Measurements from ENCODE around the gene WDR70. TPM values are rescaled to one million over a fixed set of nuclear protein-coding genes. Genes with fewer than 3 reads are reported as not detected.
A peak's percentile ranks its signal among the peaks of the same experiment; 100 is the strongest.

The WDR70 gene
- total RNA-seq, 1 donor from 2014 or later, result 31.3 TPM

GRCh38 chr5:37355161-37355560 is 24.0 kb upstream of the WDR70 start:
- peaks cover 6% of the 10 kb centered on the region for H4K20me1 ChIP-seq (ENCODE audit: insufficient read depth, low read length)
- no peak for TF ChIP-seq CTCF (IDR thresholded peaks at IDR 0.05; ENCODE audit: insufficient read depth, low read depth, low read length)
- TF ChIP-seq EZH2 (IDR thresholded peaks at IDR 0.05; ENCODE audit: insufficient read depth, low read length), result no peak
- no peaks in the 10 kb centered on the region for H3K4me1 Mint-ChIP-seq (ENCODE audit: low read depth, unreplicated experiment)
- no peaks in the 10 kb centered on the region for H3K27me3 ChIP-seq (ENCODE audit: insufficient read depth, low read length)
- no peak overlapping the region for H2AFZ ChIP-seq (ENCODE audit: low read depth, low read length)
- no peak overlapping the region for H3K4me3 ChIP-seq (ENCODE audit: insufficient read depth, low read depth, low read length)
- peaks cover 8% of the 10 kb centered on the region for H3K79me2 ChIP-seq (ENCODE audit: insufficient read depth, low read length)
- H3K27me3 Mint-ChIP-seq (ENCODE audit: low read depth, unreplicated experiment), result no peaks in the 10 kb centered on the region
- H3K4me2 ChIP-seq (ENCODE audit: low read length), result no peak overlapping the region
- H3K4me1 ChIP-seq (ENCODE audit: insufficient read depth, low read length), result no peaks in the 10 kb centered on the region
- no peak overlapping the region for H3K27ac Mint-ChIP-seq (ENCODE audit: unreplicated experiment)
- no peak overlapping the region for H3K4me3 Mint-ChIP-seq (ENCODE audit: unreplicated experiment)
- H3K9ac ChIP-seq (ENCODE audit: low read length), result no peak overlapping the region
- peaks cover 3% of the 10 kb centered on the region for H3K36me3 Mint-ChIP-seq (ENCODE audit: low read depth, unreplicated experiment)
- no peak overlapping the region for H3K27ac ChIP-seq (ENCODE audit: low read depth, low read length)
- H3K9me3 ChIP-seq (ENCODE audit: insufficient read depth, low read depth, low read length), result no peaks in the 10 kb centered on the region
- FAIRE-seq, result no peak
- no peaks in the 10 kb centered on the region for H3K9me3 Mint-ChIP-seq (ENCODE audit: unreplicated experiment)
- DNase-seq (ENCODE audit: low read depth), result no peak
- peaks cover 26% of the 10 kb centered on the region for H3K36me3 ChIP-seq (ENCODE audit: insufficient read depth, low read length)

GRCh38 chr5:37370550-37370863 is 8.6 kb upstream of the WDR70 start:
- no peak for FAIRE-seq
- Mint-ChIP-seq H3K4me3 (ENCODE audit: unreplicated experiment) (peak overlapping the region; percentile 99), H3K9me3 (ENCODE audit: unreplicated experiment) (no peaks in the 10 kb centered on the region), H3K27me3 (ENCODE audit: low read depth, unreplicated experiment) (no peaks in the 10 kb centered on the region), H3K4me1 (ENCODE audit: low read depth, unreplicated experiment) (peaks cover 2% of the 10 kb centered on the region), H3K27ac (ENCODE audit: unreplicated experiment) (peak overlapping the region; percentile 97), H3K36me3 (ENCODE audit: low read depth, unreplicated experiment) (no peaks in the 10 kb centered on the region)
- Histone ChIP-seq H3K36me3 (ENCODE audit: insufficient read depth, low read length) (no peaks in the 10 kb centered on the region), H3K79me2 (ENCODE audit: insufficient read depth, low read length) (peaks cover 54% of the 10 kb centered on the region), H2AFZ (ENCODE audit: low read depth, low read length) (peak overlapping the region; percentile 78), H3K9ac (ENCODE audit: low read length) (peak overlapping the region; percentile 97), H3K9me3 (ENCODE audit: insufficient read depth, low read depth, low read length) (no peaks in the 10 kb centered on the region), H3K4me1 (ENCODE audit: insufficient read depth, low read length) (peaks cover 15% of the 10 kb centered on the region), H3K27me3 (ENCODE audit: insufficient read depth, low read length) (no peaks in the 10 kb centered on the region), H3K4me3 (ENCODE audit: insufficient read depth, low read depth, low read length) (peak overlapping the region; percentile 100), H3K4me2 (ENCODE audit: low read length) (peak overlapping the region; percentile 96), H3K27ac (ENCODE audit: low read depth, low read length) (peak overlapping the region; percentile 84), H4K20me1 (ENCODE audit: insufficient read depth, low read length) (peaks cover 11% of the 10 kb centered on the region)
- DNase-seq (ENCODE audit: low read depth), result no peak
- TF ChIP-seq CTCF (IDR thresholded peaks at IDR 0.05; ENCODE audit: insufficient read depth, low read depth, low read length) (no peak), EZH2 (IDR thresholded peaks at IDR 0.05; ENCODE audit: insufficient read depth, low read length) (no peak)

GRCh38 chr5:37370864-37371726 is 8.0 kb upstream of the WDR70 start, which contains the start of gene NUP155:
NUP155 (minus strand) TSS chr5:37371106; CDS start chr5:37370977, 129 bp downstream.
- Histone ChIP-seq H3K4me3 (ENCODE audit: insufficient read depth, low read depth, low read length) (peak within 1 kb of the TSS; percentile 100), H3K27ac (ENCODE audit: low read depth, low read length) (peak within 1 kb of the TSS; percentile 84), H3K79me2 (ENCODE audit: insufficient read depth, low read length) (peaks cover 49% of the 10 kb centered on the region), H3K27me3 (ENCODE audit: insufficient read depth, low read length) (no peaks in the 10 kb centered on the region), H3K9me3 (ENCODE audit: insufficient read depth, low read depth, low read length) (no peaks in the 10 kb centered on the region), H3K9ac (ENCODE audit: low read length) (peak within 1 kb of the TSS; percentile 97), H3K4me2 (ENCODE audit: low read length) (peak within 1 kb of the TSS; percentile 96), H3K4me1 (ENCODE audit: insufficient read depth, low read length) (peaks cover 15% of the 10 kb centered on the region), H2AFZ (ENCODE audit: low read depth, low read length) (peak within 1 kb of the TSS; percentile 78), H4K20me1 (ENCODE audit: insufficient read depth, low read length) (peaks cover 11% of the 10 kb centered on the region), H3K36me3 (ENCODE audit: insufficient read depth, low read length) (no peaks in the 10 kb centered on the region)
- H3K36me3 Mint-ChIP-seq (ENCODE audit: low read depth, unreplicated experiment), result no peaks in the 10 kb centered on the region
- H3K27me3 Mint-ChIP-seq (ENCODE audit: low read depth, unreplicated experiment), result no peaks in the 10 kb centered on the region
- FAIRE-seq (peak; percentile 60), DNase-seq (ENCODE audit: low read depth) (peak; percentile 96)
- peak within 1 kb of the TSS; percentile 97 for H3K27ac Mint-ChIP-seq (ENCODE audit: unreplicated experiment)
- H3K4me1 Mint-ChIP-seq (ENCODE audit: low read depth, unreplicated experiment), result peaks cover 2% of the 10 kb centered on the region
- peak within 1 kb of the TSS; percentile 99 for H3K4me3 Mint-ChIP-seq (ENCODE audit: unreplicated experiment)
- no peaks in the 10 kb centered on the region for H3K9me3 Mint-ChIP-seq (ENCODE audit: unreplicated experiment)
- TF ChIP-seq EZH2 (IDR thresholded peaks at IDR 0.05; ENCODE audit: insufficient read depth, low read length), result no peak
- no peak for TF ChIP-seq CTCF (IDR thresholded peaks at IDR 0.05; ENCODE audit: insufficient read depth, low read depth, low read length)

Measured in astrocyte (in vitro differentiated cells and primary cell).